Gastroesophageal sphincter (tissue), 3 donors: ENCODE measurements around the gene GGT6.

ENCODE experiments used
- POLR2A ChIP-seq, 2 donors: fragments of 450-650 bp; IDR thresholded peaks; one replicate each; pipeline ENCODE4 v1.6.1; 2017; ENCODE audit warnings: antibody characterized with exemption in 2 of 2, mild to moderate bottlenecking in 2 of 2, moderate library complexity in 1 of 2
- POLR2AphosphoS5 ChIP-seq: sonication (generic); formaldehyde crosslinking; IDR thresholded peaks from one replicate; pipeline ENCODE4 v1.6.1; 2017; ENCODE audit warnings: antibody characterized with exemption
- TF ChIP-seq, protein P1 (sequence below), 4 experiments: fragments of 200-600 bp in 2 of 4; fragments of 450-650 bp in 2 of 4; sonication (generic) in 1 of 4; IDR thresholded peaks; one replicate each; pipeline ENCODE4 v1.5.1; 2017 to 2019; ENCODE audit warnings: antibody characterized with exemption in 4 of 4, mild to moderate bottlenecking in 2 of 4, moderate library complexity in 2 of 4

DNA sequence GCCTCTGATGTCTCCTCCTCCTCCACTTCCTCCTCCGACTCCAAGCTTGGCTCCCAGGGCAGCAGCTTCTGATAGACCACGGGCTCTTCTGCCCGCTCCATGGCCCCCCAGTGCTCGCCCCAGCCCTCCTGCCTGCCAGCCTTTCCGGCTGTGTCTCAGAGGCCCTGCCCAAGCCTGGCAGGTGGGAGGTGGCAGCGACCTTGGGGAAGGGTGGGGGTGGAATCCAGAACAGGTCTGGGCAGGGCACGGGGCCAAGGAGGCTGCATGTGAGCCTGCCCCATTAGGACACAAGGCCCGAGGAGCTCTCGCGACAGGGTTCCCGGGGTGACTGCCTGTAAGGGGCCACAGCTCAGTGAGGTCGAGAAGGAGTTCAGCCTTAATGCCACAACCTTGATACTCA is at the start of gene GGT6:
- TF ChIP-seq, protein P1, sequence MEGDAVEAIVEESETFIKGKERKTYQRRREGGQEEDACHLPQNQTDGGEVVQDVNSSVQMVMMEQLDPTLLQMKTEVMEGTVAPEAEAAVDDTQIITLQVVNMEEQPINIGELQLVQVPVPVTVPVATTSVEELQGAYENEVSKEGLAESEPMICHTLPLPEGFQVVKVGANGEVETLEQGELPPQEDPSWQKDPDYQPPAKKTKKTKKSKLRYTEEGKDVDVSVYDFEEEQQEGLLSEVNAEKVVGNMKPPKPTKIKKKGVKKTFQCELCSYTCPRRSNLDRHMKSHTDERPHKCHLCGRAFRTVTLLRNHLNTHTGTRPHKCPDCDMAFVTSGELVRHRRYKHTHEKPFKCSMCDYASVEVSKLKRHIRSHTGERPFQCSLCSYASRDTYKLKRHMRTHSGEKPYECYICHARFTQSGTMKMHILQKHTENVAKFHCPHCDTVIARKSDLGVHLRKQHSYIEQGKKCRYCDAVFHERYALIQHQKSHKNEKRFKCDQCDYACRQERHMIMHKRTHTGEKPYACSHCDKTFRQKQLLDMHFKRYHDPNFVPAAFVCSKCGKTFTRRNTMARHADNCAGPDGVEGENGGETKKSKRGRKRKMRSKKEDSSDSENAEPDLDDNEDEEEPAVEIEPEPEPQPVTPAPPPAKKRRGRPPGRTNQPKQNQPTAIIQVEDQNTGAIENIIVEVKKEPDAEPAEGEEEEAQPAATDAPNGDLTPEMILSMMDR (IDR thresholded peaks at IDR 0.05): no peak
- TF ChIP-seq POLR2AphosphoS5 (no peak), POLR2A (IDR thresholded peaks at IDR 0.05) (no peak)
